SW480 (cell line): ENCODE measurements around the gene RNF146.
"Not testable (repeated sequence)": the region's sequence is repeated elsewhere in the genome, so short reads cannot be mapped to it uniquely, and the experiment has no call there.

Experiments used
- DNase-seq: peaks from one replicate; pipeline ENCODE4 v3.0.0-alpha.2; 2016; ENCODE audit warnings: low spot score

Gene RNF146

DNA sequence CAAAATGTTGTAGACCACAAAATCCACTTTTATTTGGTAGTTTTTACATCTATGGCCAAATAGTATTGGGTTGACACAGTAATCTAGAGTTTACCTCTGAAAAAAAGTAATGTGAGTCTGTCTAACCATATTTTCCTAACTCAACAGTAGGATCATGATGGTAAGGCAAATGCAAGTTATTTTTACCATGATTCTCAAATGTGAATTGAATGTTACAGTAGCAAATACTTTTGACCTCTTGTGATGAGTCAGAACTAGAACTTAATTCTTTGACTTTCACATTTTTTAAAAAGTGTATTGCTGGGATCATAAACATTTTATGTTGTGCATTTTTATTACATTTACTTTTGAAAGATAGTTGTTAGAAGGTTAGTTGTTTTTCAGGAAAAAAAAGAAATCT is 22.0 kb downstream of the RNF146 start:
- no peak for DNase-seq

DNA sequence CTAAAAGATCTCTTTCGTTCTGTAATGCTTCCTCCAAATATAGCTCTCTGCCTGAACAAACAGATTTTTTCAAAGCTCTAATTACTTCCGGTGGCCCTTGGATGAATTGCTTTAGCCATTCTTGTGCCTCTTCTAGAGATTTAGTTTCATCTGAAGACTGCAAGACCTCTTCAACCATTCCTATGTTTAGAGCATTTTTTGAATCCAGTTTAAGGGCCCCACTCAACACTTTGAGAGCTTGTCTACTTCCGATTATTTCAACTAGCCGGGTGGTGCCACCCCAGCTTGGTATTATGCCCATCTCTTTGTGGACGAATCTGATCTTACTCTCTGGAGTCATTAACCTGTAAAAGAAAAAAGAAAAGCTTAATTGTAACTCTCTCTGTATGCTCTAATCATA is 23.3 kb downstream of the RNF146 start:
- DNase-seq, result no peak

DNA sequence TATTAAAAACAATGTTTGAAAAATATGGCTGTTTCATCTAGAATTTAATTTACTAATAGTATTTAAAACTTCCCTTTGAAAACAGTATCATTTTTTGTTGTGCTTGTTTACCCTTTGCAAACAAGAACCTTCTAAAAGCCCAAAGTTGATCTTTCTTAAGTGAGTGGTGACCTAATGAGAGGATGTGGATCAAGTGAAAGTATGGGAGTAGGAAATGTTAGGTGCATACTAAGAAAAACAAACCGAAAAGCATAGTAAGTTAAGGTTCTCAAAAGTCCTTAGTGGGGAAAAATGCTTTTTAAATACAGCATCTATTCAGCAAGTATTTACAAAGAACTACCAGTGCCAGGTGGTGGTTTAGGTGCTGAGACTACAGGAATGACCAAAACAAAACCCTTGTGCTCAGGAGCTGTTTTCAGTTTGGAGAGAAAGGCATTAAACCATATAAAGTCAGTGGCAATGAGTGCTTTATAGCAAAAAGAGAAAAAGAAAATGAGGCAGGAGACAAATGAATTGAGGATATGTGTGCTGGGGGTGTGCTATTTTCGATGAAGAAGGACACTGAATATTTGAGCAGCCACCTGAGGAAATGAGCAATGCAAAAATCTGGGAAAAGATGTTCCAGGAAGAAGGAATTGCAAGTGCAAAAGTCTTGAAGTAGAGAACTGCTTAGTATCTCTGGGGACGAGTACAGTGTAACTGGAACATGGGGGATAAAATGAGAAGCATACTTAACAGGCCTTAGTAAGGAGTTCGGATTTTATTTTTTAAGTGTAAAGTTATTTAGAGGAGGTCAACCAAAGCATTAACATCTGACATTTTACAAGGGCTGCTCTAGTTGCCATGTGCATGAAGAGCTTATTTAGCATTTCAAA is 24.0 kb downstream of the RNF146 start:
- DNase-seq, result no peak

DNA sequence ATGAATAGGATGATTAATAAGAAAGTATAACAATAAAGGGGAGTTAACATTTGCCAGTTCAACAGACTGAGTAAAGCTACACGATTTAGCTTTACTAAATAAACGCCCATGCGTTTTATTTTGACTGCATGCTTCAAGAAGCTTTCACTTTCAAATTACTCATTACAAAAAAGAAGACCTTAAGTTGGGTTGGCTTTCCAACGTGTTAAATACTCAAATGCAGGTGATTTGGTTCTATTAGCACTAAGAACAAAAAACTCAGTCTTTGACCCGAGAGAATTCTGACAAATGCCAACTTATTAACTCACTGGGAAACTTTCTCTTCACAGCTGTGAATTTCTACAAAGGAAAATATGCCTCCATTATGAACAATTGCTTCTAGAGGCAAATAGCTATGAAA is 24.8 kb downstream of the RNF146 start:
- no peak for DNase-seq

DNA sequence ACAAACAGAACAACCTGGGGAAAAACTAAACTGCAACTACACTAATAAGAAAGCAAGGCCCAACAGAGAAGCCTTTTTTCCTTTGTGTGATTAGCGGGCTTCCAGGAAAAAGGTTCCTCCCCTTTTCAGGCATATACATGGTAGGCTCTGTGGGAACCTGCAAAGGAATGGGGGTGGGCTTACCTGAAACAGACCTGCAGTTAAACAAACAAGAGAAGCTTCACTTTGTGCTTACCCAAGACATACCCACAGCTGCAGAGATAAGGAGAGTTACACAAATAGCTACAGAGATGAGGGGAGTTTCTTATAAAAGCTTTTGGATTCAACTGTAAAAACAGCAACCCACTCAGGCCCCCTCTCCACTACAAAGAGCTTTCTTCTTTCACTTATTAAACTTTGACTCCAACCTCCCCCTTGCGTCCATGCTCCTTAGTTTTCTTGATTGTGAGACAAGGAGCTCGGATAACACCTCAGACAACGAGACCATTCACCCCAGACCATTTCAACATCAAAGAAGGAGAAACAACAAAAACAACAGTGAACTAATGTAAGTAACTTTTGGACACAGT is 30.9 kb downstream of the RNF146 start:
- no peak for DNase-seq

DNA sequence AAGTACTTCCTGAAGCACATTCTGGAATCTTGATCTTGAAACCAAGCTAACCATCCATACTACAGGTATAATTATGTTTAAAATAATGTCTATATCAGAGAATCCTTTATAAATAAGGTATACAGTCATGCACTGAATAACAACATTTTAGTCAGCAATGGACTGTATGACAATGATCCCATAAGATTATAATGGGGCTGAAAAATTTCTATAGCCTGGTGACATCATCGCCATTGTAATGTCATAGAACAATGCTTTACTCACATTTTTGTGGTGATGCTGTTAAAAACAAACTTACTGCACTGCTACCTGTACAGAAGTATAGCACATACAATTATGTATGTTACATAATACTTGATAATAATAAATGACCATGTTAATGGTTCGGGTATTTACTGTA is 31.8 kb downstream of the RNF146 start:
- no peak for DNase-seq

DNA sequence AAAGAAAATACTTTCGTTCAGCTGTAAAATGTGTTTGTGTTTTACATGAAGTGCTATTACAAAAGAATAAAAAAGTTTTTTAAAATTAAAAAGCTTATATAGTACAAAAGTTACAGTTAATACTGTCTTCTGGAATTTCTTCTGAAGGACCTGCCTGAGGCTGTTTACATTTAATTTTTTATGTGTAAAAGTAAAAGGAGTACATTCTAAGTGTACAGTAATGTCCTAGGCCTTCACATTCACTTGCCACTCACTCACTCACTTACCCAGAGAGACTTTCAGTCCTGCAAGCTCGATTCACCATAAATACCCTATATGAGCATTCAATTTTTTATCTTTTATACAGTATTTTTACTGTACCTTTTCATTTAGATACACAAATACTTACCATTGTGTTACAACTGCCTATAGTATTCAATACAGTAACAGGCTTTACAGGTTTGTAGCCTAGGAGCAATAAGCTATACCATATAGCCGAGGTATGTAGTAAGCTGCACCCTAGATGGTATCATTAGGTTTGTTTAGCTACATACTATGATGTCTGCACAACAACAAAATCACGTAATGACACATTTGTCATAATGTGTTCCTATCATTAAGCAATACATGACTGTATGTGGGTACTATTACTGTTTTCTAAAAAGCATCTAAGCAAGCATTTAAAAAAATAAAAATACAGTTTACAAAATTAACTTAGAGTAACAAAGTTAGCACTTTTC is 33.0 kb downstream of the RNF146 start:
- DNase-seq, result no peak

DNA sequence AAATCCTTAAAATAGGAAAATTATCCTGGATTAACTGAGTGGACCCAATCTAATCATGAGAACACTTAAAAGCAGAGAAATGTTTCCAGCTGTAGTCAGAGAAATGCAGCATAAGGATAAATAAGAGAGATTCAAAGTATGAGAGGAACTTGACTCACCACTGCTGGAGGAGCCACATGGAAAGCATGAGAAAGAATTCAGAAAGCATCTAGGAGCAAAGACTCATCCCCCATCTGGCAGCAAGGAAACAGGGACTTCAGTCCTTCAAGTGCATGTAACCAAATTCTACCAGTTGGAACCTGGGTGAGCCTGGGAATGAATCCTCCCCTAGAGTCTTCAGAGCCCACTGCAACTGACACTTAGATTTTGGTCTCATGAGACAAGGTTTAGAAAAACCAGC is 33.7 kb downstream of the RNF146 start:
- no peak for DNase-seq

DNA sequence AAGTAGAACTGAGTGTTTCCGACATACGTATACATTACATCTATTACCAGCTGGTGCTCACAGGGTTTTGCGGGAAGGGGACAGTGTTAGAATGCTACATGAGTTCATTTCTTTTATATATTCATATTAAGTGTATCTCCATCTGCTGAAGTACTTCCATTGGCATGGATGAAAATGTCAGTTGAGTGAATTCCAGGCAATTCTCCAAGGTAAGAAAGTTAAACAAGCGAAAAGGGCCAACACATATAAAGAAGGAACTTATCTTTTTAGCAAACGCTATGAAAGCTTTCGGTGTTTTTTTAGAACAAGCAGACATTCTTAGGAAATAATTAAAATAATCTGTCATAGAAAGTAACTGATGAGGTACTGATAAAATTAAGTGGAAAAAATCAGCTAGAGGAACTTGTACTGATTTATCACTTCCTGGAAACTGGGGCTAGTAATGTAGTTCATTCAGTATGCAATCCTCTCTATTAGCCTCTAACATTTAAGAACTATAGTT is 34.6 kb downstream of the RNF146 start:
- DNase-seq, result no peak

DNA sequence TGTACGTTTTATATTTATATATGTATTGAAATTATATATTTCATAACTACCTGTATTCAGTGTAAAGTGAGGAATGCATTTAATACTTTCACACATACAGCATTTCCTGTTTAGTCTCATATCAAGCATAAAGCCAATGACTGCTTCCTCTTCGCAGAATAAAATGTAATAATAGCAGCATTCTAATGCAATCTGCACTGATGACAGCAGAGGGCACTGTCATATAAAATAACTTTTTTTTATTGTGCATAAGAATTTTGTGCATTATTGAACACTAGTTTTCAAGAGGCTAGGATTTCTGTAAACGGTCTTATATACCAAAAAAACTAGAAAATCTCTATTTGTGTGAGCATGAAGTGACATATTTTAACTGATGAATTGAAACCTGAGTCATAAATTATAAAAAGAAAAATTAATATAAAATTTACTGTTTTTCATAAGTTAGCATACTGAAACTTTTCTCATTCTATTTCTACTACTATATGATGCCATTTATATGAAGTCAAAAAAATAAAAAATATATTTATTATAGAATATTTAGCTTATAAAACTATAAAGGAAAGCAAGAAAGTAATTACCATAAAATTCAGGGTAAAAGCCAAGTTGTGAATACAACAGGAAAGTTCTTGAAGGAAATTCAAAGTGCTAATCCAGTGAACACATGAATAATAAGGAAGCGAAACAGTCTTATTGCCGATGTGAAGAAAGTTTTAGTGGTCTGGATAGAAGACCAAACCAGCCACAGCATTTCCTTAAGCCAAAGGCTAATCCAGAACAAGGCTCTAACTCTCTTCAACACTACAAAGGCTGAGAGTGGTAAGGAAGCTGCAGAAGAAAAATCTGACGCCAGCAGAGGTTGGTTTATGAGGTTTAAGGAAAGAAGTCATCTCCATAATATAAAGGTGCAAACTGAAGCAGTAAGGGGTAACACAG is 36.3 kb downstream of the RNF146 start:
- peak; percentile 9 for DNase-seq

DNA sequence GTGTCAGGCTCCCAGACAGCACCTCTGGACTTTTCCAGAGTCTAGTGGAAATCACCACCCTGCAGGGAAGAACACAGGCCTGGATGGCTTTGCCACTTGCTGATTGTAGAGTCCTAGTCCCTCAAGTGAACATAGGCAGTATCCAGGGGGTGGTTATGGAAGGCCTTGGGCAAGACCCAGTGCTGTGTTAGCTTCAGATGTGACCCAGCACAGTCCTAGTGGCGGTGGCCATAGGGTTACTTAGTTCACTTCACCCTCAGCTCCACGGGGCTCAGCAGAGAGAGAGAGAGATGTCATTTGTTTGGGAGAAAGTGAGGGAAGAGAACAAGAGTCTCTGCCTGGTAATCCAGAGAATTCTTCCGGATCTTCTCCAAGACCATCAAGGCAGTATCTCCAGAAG is 37.3 kb downstream of the RNF146 start:
- DNase-seq, result no peak

DNA sequence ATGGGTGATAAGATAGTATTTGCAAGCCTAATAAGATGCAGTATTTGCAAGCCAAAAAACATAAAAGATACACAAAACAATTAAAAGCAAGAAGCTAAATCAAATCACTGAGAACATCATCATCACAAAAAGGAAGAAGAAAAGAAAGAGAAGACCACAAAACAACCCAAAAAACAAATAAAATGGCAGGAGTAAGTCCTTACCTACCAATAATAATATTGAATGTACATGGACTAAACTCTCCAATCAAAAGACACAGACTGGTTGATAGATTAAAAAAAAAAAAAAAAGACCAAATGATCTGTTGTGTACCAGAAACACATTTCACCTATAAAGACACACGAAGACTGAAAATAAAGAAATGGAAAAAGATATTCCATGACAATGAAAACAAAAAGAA is 39.1 kb downstream of the RNF146 start:
- DNase-seq, result no peak

DNA sequence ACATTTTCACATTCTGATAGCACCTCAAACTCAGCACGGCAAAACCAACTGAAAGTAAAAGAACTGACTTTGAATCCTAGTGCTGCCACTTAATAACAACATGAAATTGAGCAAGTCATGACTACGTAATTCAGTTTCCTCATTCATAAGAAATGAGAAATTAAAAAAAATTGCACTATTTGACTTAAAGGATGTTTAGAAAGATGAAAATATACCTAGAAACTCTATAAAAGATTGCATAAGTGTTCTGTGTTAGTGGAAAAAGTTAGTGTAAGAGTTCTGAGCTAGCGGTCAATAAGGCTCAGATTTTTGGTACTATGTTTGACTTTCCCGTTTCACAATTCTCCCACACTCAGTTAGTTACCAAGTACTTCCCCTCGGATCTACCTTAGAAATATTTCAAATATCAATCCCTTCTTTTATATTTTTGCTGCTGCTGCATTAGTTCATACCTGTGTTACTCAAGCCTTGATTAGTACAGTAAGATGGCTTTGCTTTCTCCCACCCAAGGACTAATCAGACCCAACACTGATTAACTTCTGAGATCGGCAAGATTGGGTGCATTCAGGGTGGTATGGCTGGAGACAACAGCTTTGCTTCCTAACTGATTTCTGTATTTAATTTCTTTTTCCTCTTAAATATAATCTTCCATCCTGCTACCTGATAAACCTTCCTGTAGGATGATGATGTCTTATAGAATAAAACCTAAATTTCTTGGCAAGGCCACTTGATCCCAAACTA is 50.9 kb downstream of the RNF146 start:
- DNase-seq, result no peak

DNA sequence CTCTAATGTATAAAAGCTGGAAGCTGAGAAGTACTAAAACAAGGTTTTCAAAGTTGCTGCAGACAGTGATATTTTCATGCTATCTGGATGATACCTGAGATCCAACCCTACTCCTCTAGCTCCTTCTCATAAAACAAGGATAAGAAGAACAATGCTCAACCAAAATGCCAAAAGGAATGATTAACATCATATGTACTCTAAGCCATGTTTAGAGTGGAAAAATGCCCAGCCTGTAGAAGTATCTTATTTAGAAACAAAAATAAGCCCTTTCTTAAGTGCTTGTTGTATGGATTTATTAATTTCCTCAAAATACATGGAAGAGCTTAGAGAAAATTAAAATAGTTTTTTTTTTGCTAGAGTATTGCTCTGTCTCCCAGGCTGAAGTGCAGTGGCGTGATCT is 53.0 kb downstream of the RNF146 start:
- DNase-seq, result no peak

DNA sequence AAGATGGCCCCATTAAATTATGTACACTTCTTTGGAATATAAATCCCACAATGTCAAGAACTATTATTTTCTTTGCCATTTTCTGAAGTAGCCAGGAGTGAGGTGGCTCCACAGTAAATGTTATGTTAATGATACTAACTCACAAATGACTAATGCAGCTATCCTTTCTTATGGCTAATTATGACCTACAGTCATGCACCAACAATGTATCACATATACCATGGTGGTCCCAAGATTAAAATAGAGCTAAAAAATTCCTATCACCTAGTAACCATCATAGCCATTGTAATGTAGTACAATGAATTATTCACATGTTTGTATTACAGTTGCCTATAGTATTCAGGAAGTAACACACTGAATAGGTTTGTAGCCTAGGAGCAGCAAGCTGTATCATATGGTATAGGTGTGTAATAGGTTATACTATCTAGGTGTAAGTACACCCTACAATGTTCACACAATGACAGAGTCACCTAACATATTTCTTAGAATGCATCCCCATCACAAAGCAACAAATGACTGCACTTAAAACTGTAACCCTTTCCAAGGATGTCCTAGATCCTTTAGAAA is 61.5 kb downstream of the RNF146 start:
- DNase-seq, result no peak

DNA sequence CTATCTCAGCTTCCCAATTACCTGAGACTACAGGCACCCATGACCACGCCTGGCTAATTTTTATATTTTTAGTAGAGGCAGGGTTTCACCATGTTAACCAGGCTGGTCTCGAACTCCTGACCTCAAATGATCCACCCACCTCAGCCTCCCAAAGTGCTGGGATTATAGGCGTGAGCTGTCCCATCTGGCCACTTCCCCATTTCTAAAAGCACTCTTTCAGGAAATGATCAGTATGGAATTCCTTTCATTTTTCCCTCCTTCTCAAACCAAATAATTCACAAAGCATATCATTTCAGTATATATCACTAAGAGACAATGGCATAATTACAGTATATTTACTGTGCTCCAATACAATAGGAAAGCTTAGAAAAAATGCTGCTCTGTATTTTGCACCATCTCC is 64.6 kb downstream of the RNF146 start:
- not testable (repeated sequence) for DNase-seq

DNA sequence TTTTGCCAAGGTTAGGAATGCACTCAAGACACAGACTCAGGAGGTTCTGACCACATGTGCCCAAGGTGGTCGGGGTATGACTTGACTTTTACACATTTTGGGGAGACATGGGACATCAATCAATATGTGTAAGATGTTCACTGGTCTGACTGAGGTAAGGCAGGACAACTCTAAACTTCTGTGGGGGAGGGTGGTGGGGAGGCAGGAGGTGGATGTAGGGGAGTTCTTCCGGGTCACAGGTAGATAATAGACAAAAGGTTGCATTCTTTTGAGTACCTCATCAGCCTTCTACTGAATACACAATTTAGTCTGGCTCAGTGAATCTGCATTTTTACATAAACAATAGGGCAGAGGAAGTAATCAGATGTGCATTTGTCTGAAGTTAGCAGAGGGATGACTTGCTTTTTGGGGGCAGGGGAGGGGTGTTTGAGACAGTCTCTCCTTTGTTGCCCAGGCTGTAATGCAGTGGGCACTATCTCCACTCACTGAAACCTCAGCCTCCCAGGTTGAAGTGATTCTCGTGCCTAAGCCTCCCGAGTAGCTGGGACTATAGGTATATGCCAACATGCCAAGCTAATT is 65.8 kb downstream of the RNF146 start:
- no peak for DNase-seq
